ENCODE measurements around the gene CSRP1. TPM values are rescaled to one million over a fixed set of nuclear protein-coding genes. Genes with fewer than 3 reads are reported as not detected.

The CSRP1 gene
- total RNA-seq, 2 experiments from 2014 or later, result 48.4 to 51.8 TPM

- no peak overlapping the region for H3K27ac Mint-ChIP-seq
- intact Hi-C loops (cut with micrococcal nuclease), result no loop called here
- CTCF ChIA-PET, result interaction anchor here (1.0 to 8.8 kb wide), 6 partner anchors 15 to 81 kb away, joined by 3 to 291 read pairs (median 76); no protein-coding TSS in a partner anchor
- H3K27me3 Mint-ChIP-seq, result no peaks in the 10 kb centered on the region
- no peaks in the 10 kb centered on the region for H3K4me1 Mint-ChIP-seq (ENCODE audit: low read depth)
- H3K4me3 Mint-ChIP-seq, result no peak overlapping the region
- peaks cover 9% of the 10 kb centered on the region for H3K36me3 Mint-ChIP-seq
- no peaks in the 10 kb centered on the region for H3K9me3 Mint-ChIP-seq
- DNase-seq, result no peak
- POLR2A ChIA-PET, result interaction anchor here (0.6 kb wide), 1 partner anchor 30 kb away, joined by 4 read pairs; no protein-coding TSS in a partner anchor
Measured at GRCh38 chr1:201516511-201517127, 9.7 kb upstream of the CSRP1 start.

- intact Hi-C loops (cut with micrococcal nuclease), result no loop called here
- POLR2A ChIA-PET, result interaction anchor here (0.6 kb wide), 1 partner anchor 31 kb away, joined by 4 read pairs; no protein-coding TSS in a partner anchor
- Mint-ChIP-seq H3K9me3 (no peaks in the 10 kb centered on the region), H3K27ac (no peak overlapping the region), H3K4me1 (ENCODE audit: low read depth) (no peaks in the 10 kb centered on the region), H3K4me3 (no peak overlapping the region), H3K27me3 (no peaks in the 10 kb centered on the region), H3K36me3 (peaks cover 9% of the 10 kb centered on the region)
- DNase-seq, result no peak
- CTCF ChIA-PET, result interaction anchor here (1.0 to 8.8 kb wide), 7 partner anchors 16 to 291 kb away, joined by 3 to 291 read pairs (median 8); no protein-coding TSS in a partner anchor
Measured at GRCh38 chr1:201515895-201516294, 9.0 kb upstream of the CSRP1 start.

GRCh38 chr1:201515062-201515750 is 8.3 kb upstream of the CSRP1 start:
- H3K4me1 Mint-ChIP-seq (ENCODE audit: low read depth), result no peaks in the 10 kb centered on the region
- H3K36me3 Mint-ChIP-seq, result peaks cover 5% of the 10 kb centered on the region
- H3K9me3 Mint-ChIP-seq, result no peaks in the 10 kb centered on the region
- no peak overlapping the region for H3K27ac Mint-ChIP-seq
- no peak overlapping the region for H3K4me3 Mint-ChIP-seq
- ChIA-PET POLR2A (no interaction called here), CTCF (interaction anchor here (1.0 to 8.8 kb wide), 8 partner anchors 16 to 314 kb away, joined by 3 to 291 read pairs (median 6); partner anchors contain the start of gene IPO9)
- DNase-seq, result no peak
- no peaks in the 10 kb centered on the region for H3K27me3 Mint-ChIP-seq
- intact Hi-C loops (cut with micrococcal nuclease), result no loop called here

GRCh38 chr1:201514466-201514865 is 7.5 kb upstream of the CSRP1 start:
- H3K36me3 Mint-ChIP-seq, result peaks cover 5% of the 10 kb centered on the region
- no peaks in the 10 kb centered on the region for H3K4me1 Mint-ChIP-seq (ENCODE audit: low read depth)
- no peaks in the 10 kb centered on the region for H3K9me3 Mint-ChIP-seq
- no peak overlapping the region for H3K4me3 Mint-ChIP-seq
- no peak overlapping the region for H3K27ac Mint-ChIP-seq
- intact Hi-C loops (cut with micrococcal nuclease), result no loop called here
- CTCF ChIA-PET, result interaction anchor here (1.3 to 8.8 kb wide), 9 partner anchors 16 to 315 kb away, joined by 3 to 291 read pairs (median 48); partner anchors contain the start of gene IPO9
- H3K27me3 Mint-ChIP-seq, result no peaks in the 10 kb centered on the region
- DNase-seq, result no peak
- POLR2A ChIA-PET, result no interaction called here

GRCh38 chr1:201513498-201514243 is 6.7 kb upstream of the CSRP1 start:
- Mint-ChIP-seq H3K27me3 (no peaks in the 10 kb centered on the region), H3K27ac (no peak overlapping the region), H3K36me3 (peaks cover 5% of the 10 kb centered on the region), H3K9me3 (no peaks in the 10 kb centered on the region), H3K4me3 (no peak overlapping the region), H3K4me1 (ENCODE audit: low read depth) (no peaks in the 10 kb centered on the region)
- POLR2A ChIA-PET, result interaction anchor here (0.9 to 1.2 kb wide), 4 partner anchors 11 to 34 kb away, joined by 3 read pairs; no protein-coding TSS in a partner anchor
- CTCF ChIA-PET, result interaction anchor here (0.6 to 8.8 kb wide), 41 partner anchors 7 to 354 kb away, joined by 3 to 291 read pairs (median 6); partner anchors contain the start of genes IPO9 and PHLDA3
- intact Hi-C loops (cut with micrococcal nuclease), result loop anchor here (1.0 kb wide), 3 partner anchors 31 to 78 kb away; no protein-coding TSS in a partner anchor
- DNase-seq, result no peak

GRCh38 chr1:201511941-201512539 is 5.1 kb upstream of the CSRP1 start:
- Mint-ChIP-seq H3K27me3 (no peaks in the 10 kb centered on the region), H3K9me3 (no peaks in the 10 kb centered on the region), H3K36me3 (peaks cover 5% of the 10 kb centered on the region), H3K4me1 (ENCODE audit: low read depth) (peaks cover 9% of the 10 kb centered on the region), H3K27ac (no peak overlapping the region), H3K4me3 (no peak overlapping the region)
- no peak for DNase-seq
- intact Hi-C loops (cut with micrococcal nuclease), result no loop called here
- ChIA-PET POLR2A (interaction anchor here (1.1 to 1.2 kb wide), 2 partner anchors 12 to 32 kb away, joined by 3 read pairs; no protein-coding TSS in a partner anchor), CTCF (interaction anchor here (0.7 to 8.8 kb wide), 29 partner anchors 9 to 395 kb away, joined by 3 to 291 read pairs (median 7); no protein-coding TSS in a partner anchor)

GRCh38 chr1:201511396-201511940 is 4.5 kb upstream of the CSRP1 start:
- Mint-ChIP-seq H3K36me3 (peaks cover 5% of the 10 kb centered on the region), H3K4me1 (ENCODE audit: low read depth) (peaks cover 9% of the 10 kb centered on the region), H3K27me3 (no peaks in the 10 kb centered on the region), H3K27ac (no peak overlapping the region), H3K4me3 (no peak overlapping the region), H3K9me3 (no peaks in the 10 kb centered on the region)
- CTCF ChIA-PET, result interaction anchor here (0.7 to 8.8 kb wide), 17 partner anchors 10 to 394 kb away, joined by 3 to 291 read pairs (median 12); no protein-coding TSS in a partner anchor
- intact Hi-C loops (cut with micrococcal nuclease), result no loop called here
- POLR2A ChIA-PET, result no interaction called here
- DNase-seq, result no peak

GRCh38 chr1:201510734-201511133 is 3.8 kb upstream of the CSRP1 start:
- H3K27me3 Mint-ChIP-seq, result no peaks in the 10 kb centered on the region
- peaks cover 5% of the 10 kb centered on the region for H3K36me3 Mint-ChIP-seq
- POLR2A ChIA-PET, result no interaction called here
- H3K9me3 Mint-ChIP-seq, result no peaks in the 10 kb centered on the region
- peaks cover 16% of the 10 kb centered on the region for H3K4me1 Mint-ChIP-seq (ENCODE audit: low read depth)
- CTCF ChIA-PET, result interaction anchor here (4.4 to 8.8 kb wide), 5 partner anchors 12 to 76 kb away, joined by 48 to 291 read pairs (median 143); no protein-coding TSS in a partner anchor
- intact Hi-C loops (cut with micrococcal nuclease), result no loop called here
- H3K27ac Mint-ChIP-seq, result no peak overlapping the region
- DNase-seq, result no peak
- no peak overlapping the region for H3K4me3 Mint-ChIP-seq

- POLR2A ChIA-PET, result interaction anchor here (0.8 to 2.7 kb wide), 2 partner anchors 28 to 655 kb away, joined by 3 to 10 read pairs; no protein-coding TSS in a partner anchor
- CTCF ChIA-PET, result interaction anchor here (1.4 to 8.8 kb wide), 3 partner anchors 28 to 74 kb away, joined by 6 to 291 read pairs (median 150); no protein-coding TSS in a partner anchor
- Mint-ChIP-seq H3K27ac (no peak overlapping the region), H3K9me3 (no peaks in the 10 kb centered on the region), H3K4me3 (no peak overlapping the region), H3K36me3 (peaks cover 3% of the 10 kb centered on the region), H3K4me1 (ENCODE audit: low read depth) (peaks cover 24% of the 10 kb centered on the region), H3K27me3 (no peaks in the 10 kb centered on the region)
- no peak for DNase-seq
- intact Hi-C loops (cut with micrococcal nuclease), result no loop called here
Measured at GRCh38 chr1:201509601-201510374, 2.9 kb upstream of the CSRP1 start.

GRCh38 chr1:201508809-201509208 is 1.9 kb upstream of the CSRP1 start:
- Mint-ChIP-seq H3K36me3 (no peaks in the 10 kb centered on the region), H3K27me3 (no peaks in the 10 kb centered on the region), H3K4me1 (ENCODE audit: low read depth) (peaks cover 30% of the 10 kb centered on the region), H3K9me3 (no peaks in the 10 kb centered on the region), H3K4me3 (no peak overlapping the region), H3K27ac (no peak overlapping the region)
- POLR2A ChIA-PET, result interaction anchor here (2.7 kb wide), 1 partner anchor 27 kb away, joined by 10 read pairs; no protein-coding TSS in a partner anchor
- CTCF ChIA-PET, result interaction anchor here (1.4 to 8.8 kb wide), 3 partner anchors 27 to 73 kb away, joined by 6 to 291 read pairs (median 150); no protein-coding TSS in a partner anchor
- no peak for DNase-seq
- intact Hi-C loops (cut with micrococcal nuclease), result no loop called here
